Measurements from ENCODE around the gene SEMA3E.

Gene SEMA3E

DNA sequence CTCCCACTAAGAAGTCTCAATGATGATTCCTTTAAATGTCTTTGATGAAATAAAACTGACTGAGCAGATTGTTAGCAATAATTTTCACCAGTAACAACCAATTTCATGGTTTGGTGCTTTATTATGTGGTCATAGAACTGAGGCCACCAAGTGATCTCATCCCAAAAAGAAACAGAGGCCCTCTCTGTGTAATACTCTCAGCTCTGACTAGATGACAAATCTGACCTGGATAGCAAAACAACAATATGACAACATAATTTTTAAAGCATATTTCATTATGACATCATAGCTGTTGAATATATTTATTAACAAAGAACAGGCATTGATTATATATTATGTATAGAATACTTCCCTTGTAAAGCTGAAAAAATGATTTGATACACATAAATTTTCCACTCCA is 5.9 kb downstream of the SEMA3E start:
- in situ Hi-C loops (cut with MboI; ENCODE audit: low sequenced_read_pairs), result no loop called here

DNA sequence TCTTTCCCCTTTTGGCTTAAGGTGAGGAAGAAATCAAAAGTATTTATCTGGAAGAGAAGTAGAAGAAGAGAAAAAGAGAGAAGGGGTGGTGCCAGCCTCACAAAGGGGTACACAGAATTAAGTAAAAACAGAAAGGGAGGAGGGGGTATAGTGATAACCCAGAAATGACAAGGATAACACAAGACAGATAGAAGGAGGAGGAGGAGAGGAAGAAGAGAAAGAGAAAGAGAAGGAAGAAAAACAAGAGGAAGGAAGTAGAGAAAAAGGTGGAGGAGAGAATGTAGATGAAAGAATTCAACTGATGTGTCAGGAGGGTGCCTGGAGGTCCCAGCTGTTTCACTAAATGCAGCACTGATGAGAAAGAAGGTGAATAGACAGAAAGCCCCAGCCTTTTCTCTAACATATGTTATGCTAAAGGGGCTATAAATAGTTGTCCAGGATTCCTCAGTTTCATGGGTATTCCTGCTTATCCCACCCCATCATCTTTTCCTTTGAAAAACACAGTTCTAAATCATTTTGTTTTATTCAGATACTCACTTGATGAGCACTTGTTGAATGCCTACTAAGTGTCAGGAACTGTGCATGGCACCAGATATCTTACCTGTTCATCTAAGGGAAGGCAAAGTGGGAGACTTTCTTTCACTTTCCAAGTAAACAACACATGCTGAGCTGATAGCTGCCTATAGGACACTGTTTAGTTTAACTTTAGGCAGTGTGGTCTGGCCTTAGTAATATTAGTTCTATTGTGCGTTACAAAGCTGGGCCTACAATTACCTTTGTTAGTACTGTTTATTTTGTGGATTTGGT is 8.0 kb downstream of the SEMA3E start:
- in situ Hi-C loops (cut with MboI; ENCODE audit: low sequenced_read_pairs), result no loop called here

DNA sequence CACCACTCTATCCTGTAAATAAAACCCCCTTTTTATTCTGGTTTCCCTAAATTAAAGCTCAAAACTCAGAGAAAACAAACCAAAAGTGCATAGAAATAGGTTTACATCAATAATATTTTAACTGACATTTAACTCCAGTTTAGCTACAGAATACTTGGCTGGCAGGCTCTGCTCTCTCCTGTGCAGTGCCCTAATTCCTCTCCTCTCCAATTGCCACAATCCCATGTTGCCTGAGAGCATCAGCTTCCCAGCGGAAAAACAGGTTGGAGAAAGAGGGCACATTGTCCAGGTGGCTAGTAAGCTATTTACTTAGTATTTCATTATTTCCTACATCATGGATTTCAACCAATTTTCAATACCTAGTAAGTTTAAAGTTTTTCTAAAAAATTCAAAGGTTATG is 8.7 kb downstream of the SEMA3E start:
- in situ Hi-C loops (cut with MboI; ENCODE audit: low sequenced_read_pairs), result no loop called here

DNA sequence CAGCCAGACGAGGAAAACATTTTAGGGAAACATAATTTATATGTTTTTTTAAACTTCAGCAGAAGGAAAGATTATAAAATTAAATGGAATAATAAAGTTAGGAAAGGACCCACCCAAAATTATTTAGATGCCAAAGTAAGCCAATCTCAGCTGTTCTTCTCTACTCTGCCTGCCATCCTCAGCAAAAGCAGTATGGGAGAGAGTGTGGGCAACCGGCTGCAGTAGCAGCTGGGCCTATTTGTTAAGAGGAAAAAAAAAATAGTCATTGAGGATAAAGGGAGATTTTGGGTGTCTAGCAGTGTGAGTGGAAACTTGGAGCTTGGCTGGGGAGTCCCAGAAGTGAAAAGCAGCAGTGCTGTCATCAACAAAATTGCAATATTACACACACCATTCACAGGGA is 15.4 kb downstream of the SEMA3E start:
- in situ Hi-C loops (cut with MboI; ENCODE audit: low sequenced_read_pairs), result no loop called here

DNA sequence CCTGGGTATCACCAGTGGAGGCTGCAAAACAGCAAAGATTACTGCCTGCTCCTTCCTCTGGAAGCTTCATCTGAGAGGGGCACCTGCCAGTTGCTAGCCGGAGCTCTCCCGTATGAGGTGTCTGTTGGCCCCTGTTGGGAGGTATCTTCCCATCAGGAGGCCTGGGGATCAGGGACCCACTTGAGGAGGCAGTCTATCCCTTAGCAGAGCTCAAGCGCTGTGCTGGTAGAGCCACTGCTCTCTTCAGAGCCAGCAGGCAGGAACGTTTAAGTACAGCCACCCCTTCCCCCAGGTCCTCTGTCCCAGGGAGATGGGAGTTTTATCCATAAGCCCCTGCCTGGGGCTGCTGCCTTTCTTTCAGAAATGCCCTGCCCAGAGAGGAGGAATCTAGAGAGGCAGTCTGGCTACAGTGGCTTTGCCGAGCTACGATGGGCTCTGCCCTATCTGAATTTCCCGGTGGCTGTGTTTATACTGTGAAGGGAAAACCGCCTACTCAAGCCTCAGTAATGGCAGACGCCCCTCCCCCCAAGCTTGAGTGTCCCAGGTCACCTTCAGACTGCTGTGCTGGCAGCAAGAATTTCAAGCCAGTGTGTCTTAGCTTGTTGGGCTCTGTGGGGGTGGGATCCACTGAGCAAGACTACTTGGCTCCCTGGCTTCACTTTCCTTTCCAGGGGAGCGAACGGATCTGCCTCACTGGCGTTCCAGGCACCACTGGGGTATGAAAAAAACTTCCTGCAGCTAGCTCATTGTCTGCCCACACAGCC is 19.6 kb downstream of the SEMA3E start:
- in situ Hi-C loops (cut with MboI; ENCODE audit: low sequenced_read_pairs), result no loop called here

DNA sequence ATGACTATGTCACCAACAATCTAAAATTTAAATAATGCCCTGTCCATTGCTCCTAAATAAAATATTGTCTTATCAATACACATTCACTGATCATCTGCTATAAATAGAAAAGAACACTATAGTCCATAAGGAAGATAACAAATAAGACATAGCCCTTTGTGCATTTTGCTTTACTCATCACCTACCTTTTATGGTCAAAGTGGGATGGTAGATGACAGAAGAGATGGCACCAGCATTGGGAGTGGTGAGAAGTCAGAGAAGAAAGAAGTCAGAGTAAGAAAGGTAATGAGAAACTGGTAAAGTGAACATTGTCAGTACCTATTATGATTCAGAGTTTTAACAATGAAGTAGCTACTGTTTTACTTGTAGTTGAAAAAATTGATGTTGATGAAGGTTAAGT is 31.1 kb downstream of the SEMA3E start:
- in situ Hi-C loops (cut with MboI; ENCODE audit: low sequenced_read_pairs), result no loop called here

DNA sequence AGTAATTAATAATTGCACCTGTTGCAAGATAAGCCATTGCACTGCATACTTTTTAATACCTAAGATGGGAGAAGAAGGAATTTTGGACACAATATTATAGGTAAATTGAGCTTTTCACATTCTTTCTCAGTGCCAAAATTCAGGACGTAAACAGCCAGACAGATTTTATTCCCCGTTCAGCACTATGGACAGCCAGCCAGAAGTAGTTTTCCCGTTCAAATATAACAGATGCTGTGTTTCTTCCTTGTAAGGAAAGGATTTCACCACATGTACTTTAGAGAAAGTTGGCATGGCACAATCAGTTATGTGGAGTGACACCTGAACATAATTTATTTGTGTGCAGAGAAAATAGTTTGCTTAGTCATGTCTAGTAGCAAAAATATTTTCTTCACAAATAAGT is 34.8 kb downstream of the SEMA3E start:
- in situ Hi-C loops (cut with MboI; ENCODE audit: low sequenced_read_pairs), result no loop called here

DNA sequence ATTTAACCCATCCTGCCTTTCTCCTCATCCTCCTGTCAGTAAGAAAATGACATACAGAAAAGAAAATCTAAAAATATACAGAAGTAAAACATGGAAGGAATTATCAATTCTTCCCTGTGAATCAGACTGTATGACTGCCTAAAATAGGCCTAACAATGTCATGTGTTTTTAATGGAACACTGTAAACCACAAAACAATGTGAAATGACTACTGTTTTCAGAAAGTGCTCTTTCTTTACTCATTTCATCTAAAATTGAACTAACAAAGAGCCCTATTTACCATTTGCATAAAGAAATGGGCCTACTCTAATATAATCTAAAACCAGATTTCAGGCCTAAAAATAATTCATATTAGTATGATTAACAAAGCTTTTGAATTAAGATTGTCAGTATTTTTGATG is 35.7 kb downstream of the SEMA3E start:
- in situ Hi-C loops (cut with MboI; ENCODE audit: low sequenced_read_pairs), result no loop called here

DNA sequence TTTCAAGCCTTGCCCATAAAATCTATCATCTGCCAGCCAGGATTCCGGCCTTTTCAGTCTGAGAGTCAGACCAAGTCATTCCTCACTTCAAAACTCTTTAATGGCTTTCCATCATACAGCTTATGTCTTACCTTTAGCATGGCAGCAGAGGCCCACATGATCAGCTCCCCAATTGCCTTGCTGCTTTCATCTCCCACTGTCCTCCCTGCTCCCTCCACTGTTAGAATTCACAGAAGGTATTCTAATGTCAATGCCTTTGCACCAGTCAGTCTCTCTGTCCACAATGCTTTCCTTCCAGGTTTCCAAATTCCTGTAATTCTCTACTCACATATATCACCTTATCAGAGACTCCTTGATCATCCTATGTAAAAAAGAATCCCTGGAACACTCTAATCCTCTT is 37.2 kb downstream of the SEMA3E start:
- in situ Hi-C loops (cut with MboI; ENCODE audit: low sequenced_read_pairs), result no loop called here

DNA sequence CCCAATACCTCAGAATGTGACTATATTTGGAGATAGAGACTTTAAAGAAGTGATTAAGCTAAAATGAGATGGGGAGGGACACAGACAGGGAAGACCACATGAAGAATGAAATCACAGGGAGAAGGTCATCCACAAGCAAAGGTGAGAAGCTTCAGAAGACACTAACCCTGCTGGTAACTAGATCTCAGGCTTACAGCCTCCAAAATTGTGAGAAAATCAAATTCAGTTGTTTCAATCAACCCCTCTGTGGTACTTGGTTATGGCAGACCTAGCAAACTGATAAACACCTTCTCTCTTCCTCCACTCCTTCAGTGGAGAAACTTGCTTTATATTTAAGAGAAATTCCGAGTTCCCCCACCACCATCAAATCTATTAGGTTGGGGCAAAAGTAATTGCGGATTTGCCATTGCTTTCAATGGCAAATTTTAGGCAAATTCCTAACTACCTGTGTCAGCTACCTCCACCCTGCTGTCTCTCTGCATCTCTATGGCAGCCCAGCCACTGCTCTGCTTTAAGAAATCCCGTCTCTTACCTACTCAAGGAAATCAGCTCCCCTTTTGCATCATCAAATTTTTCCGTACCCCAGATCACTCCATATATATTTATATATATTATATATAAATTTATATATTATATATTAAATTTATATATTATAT is 38.2 kb downstream of the SEMA3E start:
- in situ Hi-C loops (cut with MboI; ENCODE audit: low sequenced_read_pairs), result no loop called here

DNA sequence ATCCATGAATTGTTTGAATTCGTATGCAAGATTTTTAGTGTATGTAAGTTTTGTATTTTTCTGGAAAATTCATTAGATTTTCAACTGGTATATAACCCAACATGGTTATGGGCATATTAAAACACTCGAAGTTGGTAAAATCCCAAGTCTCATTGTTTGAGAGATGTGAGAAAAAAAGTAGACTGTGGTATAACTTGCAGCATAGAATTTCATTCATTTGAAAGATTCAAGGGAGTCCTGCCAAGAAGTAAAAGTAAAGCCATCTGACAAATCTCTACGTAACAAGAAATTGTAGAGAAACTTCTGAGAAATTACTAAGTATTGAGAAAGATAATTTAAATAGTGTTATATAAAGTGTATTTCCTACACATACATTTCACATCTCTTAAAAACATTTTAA is 40.2 kb downstream of the SEMA3E start:
- in situ Hi-C loops (cut with MboI; ENCODE audit: low sequenced_read_pairs), result no loop called here

DNA sequence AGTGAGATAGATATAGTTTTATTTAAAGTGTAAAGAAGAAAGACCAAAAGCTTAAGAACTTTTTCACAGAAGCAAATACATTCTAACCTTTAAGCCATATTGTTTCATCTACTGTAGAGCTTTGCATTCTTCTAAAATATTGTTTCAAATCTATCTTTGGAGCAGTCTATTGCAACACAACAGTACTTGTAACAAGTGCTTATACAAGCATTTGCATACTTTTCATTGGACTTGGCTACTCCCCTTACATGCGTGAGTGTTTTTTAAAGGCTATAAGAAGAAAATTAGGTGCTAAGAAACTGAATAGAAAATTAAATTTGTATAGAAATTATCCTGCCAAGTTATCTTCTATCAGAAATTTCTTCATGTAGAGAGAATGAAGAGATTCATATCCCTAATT is 45.3 kb downstream of the SEMA3E start:
- in situ Hi-C loops (cut with MboI; ENCODE audit: low sequenced_read_pairs), result no loop called here

DNA sequence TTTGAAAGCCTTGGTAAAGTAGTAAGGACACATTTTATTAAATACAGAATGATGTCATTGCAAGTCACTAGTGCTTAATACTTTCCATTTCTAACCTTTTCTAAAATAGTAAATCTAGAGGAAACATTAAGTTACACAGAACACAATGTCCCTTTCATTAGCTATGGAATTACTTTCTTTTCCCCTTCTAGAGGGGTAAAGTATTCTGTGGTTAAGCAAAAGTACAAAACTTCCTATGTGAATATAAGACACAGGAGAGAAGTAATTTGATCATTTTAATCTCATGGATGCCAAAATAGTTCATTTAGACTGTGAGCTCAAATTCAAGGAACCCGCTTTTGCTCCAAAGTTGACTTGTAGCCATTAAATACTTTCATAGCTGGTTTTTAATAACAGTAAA is 49.8 kb downstream of the SEMA3E start:
- in situ Hi-C loops (cut with MboI; ENCODE audit: low sequenced_read_pairs), result no loop called here

DNA sequence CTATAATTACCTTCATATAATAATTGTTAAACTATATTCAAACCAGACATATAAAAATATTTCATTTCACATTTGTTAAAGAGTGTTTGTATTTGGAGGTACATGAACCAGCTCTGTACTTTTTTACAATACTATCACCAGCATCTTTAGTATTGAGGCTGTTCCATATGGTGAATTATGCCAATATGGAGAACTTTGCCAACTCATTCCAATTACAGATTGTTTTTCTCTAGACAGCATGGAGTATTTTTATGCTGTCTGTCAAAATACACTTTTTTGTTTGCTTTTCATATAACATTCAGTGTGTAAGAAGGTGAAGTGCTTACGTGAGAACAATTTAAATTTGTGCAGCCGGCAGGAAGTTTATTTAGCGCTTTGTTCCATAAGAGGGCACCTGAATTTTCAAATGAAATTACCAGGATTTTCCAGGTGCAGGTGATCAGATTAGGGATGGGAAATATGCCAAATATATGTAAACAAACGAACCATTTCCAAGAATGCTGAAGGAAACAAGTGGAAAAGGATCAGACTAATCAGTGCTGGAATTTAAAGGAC is 54.9 kb downstream of the SEMA3E start:
- in situ Hi-C loops (cut with MboI; ENCODE audit: low sequenced_read_pairs), result no loop called here

DNA sequence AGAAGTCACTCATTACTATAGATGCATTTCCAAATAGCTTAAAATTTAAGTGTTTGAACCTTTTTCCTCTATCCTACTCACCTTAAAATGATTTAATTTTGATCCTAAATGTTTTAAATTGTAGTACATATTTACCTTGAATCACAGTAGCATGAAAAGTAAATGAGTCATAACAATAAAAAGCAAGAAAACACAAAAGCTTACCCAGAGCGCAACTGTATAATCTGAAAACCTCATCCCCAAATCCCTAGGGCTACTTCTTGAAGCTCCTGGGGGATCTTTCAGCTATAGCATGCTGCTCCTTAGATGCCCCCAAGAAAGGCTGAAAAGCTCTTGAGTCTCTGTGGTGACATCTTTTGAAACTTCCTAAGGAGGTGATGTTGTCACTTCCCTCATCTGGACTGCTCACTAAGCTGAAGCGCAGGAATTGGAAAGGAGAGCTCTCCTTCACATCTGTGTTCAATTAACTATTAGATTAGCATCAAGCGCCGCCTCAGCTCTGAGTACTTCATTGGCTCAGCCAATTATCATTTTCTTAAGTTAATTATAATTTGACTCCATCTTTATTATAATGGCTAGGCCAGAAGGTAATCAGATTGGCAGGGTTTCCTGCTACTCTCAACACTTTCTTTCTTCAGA is 60.2 kb downstream of the SEMA3E start:
- in situ Hi-C loops (cut with MboI; ENCODE audit: low sequenced_read_pairs), result no loop called here

DNA sequence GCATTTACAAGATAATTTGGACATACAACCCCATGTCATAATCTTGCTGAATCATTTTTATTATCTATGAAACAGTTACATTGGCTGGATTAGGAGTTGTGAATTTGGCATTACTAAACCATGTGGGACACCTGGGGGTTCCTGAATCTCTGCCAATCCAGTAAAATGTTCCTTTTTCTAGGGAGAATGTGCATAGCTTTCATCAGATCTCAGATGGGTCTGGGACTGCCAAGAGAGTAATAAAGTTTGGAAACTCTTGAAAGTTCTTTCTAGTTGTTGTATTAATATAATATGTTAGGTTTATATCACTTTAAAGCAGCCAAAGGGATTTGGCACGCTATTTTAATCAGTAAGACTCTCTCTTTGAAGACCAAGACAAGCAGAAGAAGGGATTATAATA is 62.7 kb downstream of the SEMA3E start:
- in situ Hi-C loops (cut with MboI; ENCODE audit: low sequenced_read_pairs), result no loop called here

DNA sequence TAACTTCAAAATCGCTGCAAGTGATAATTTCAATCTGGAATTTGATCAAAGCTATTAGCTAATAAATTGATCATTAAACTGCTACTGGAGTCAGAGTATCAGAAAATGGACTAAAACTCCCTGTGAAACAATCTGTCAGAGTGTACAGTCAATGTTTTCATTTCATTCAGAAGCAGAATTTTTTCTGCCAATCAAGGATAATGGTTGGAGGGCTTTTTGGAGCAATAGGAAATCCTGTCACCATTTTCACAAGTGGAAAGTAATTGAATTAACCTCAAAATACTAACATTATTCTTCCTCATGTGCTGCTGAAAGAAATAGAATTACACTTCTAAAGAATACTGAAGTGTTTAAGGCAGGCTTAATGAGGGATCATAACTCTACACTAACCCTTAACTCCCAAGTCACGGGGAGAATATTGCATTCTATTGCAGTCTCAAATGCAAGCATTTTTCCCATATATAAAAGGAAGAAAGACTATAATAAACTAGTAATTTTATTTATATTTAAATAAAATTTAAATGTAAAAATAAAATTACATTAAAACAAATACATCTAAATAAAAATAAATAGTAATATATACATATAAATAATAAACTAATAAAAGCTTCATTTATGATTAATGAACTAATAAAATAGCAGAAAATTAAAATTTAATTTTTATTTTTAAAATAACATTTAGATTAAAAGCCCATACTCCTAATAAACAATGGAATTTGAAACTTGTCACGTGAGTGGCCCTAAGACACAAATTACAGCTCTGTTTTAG is 67.1 kb downstream of the SEMA3E start:
- in situ Hi-C loops (cut with MboI; ENCODE audit: low sequenced_read_pairs), result no loop called here

DNA sequence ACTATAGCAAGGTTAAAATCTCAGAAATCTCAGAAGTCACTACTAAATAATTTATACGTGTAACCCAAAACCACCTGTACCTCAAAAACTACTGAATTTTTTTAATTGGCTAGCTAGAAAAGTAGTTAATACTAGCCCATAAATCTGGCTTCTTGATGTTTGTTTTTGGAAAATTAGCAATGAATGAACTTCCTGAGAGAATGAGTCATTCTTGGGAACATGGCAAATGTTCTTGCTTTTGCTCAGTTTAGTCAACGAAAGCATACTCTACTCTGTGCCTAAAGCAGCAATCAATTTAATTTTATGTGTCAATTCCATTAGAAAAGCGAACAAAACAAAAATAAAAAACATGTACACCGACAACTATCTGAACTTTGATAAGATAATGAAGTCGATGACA is 69.2 kb downstream of the SEMA3E start:
- in situ Hi-C loops (cut with MboI; ENCODE audit: low sequenced_read_pairs), result no loop called here

DNA sequence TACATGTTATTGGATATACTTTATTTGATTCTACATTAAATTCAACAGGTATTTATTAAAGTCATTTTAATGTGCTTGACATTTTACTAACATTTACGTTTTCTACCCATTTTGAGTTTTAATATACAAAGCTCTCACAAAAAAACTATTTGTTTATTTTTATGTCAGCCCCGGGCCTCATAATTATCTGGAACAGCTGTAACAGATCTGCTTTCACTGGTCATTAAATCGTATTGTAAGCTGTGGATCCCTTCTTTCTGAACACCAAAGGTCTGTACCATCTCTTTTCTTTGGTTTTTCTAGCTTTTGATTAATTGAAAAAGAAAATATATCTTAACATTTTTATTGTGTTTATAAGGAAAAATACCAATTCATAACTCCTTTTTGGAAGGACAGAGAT is 73.5 kb downstream of the SEMA3E start:
- in situ Hi-C loops (cut with MboI; ENCODE audit: low sequenced_read_pairs), result no loop called here

DNA sequence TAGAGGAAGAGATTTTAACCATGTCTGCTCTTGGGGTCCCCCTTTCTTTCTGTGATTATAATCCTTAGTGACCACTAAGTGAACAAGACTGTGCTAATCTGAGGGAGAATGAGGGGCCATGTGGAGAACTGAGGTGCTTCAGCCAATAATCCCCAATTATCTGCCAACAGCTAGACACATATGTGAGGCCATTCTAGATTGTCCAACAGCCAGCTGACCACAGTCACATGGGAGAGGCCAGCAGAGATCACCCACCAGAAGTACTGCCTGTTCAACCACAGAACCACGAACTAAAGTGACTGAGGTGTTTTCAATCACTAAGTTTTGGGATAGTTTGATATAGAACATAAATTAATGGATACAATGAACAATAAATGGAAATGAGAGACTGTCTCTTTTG is 74.3 kb downstream of the SEMA3E start:
- in situ Hi-C loops (cut with MboI; ENCODE audit: low sequenced_read_pairs), result no loop called here

Measured in HL-60/S4 treated with retinoic acid at 250 ng/mL for 4 days and 3 days (cell line).